ENCODE measurements around the gene NXPH4.

NXPH4 gene

DNA sequence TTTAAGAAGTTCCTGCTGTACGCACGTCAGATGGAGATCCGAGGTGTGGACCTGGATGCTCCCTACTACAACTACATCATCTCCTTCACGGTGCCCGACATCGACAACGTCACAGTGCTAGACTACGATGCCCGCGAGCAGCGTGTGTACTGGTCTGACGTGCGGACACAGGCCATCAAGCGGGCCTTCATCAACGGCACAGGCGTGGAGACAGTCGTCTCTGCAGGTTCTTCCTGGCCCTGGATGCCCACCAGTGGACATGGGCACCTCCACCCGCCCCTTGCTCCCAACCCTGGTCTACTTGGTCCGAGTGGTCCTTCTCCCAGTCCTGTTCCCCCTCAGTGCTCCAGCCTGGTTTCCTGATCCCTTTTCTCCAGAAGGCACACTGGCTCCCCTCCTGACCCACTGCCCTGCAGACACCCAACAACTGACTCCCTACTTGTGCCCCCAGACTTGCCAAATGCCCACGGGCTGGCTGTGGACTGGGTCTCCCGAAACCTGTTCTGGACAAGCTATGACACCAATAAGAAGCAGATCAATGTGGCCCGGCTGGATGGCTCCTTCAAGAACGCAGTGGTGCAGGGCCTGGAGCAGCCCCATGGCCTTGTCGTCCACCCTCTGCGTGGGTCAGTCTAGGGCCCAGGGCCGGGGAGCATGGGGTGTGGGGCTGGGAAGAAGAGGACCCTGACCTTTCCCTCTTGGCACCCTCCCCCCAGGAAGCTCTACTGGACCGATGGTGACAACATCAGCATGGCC, 37.1 kb upstream of the NXPH4 start:
- H3K36me3 Mint-ChIP-seq, result no peaks in the 10 kb centered on the region
- ATAC-seq, result no peak

DNA sequence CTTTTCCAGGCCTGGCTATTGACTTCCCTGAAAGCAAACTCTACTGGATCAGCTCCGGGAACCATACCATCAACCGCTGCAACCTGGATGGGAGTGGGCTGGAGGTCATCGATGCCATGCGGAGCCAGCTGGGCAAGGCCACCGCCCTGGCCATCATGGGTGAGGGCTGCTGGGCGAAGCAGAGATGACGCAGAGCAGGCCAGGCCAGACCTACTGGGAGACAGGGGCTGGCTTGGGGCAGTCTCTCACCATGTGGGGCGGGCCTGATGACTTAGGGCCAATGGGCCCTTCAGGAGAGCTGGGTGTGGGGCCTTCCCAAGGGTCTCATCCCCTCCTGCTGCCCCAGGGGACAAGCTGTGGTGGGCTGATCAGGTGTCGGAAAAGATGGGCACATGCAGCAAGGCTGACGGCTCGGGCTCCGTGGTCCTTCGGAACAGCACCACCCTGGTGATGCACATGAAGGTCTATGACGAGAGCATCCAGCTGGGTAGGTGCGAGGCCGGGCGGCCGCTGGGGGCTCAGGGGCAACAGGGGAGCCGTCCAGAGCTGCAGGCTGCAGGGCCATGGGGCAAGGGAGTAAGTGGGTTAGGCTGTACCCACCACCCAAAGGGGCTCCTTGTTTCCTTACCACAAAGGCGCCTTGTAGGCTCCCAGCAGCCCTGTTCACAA, 36.1 kb upstream of the NXPH4 start:
- H3K27me3 Mint-ChIP-seq, result peaks cover 8% of the 10 kb centered on the region
- ATAC-seq, result no peak
- no peak overlapping the region for H3K27ac Mint-ChIP-seq
- no peaks in the 10 kb centered on the region for H3K36me3 Mint-ChIP-seq
- H3K4me1 Mint-ChIP-seq, result peaks cover 6% of the 10 kb centered on the region
- H3K4me3 Mint-ChIP-seq, result no peak overlapping the region
- H3K9me3 Mint-ChIP-seq, result no peaks in the 10 kb centered on the region

More for the DNA sequence above, 37.1 kb upstream of the NXPH4 start:
- Mint-ChIP-seq H3K4me3 (no peak overlapping the region), H3K27me3 (peaks cover 14% of the 10 kb centered on the region), H3K9me3 (no peaks in the 10 kb centered on the region), H3K4me1 (peaks cover 6% of the 10 kb centered on the region), H3K27ac (no peak overlapping the region)

- Mint-ChIP-seq H3K4me3 (no peak overlapping the region), H3K27ac (no peak overlapping the region), H3K36me3 (no peaks in the 10 kb centered on the region), H3K4me1 (peaks cover 6% of the 10 kb centered on the region), H3K27me3 (peaks cover 8% of the 10 kb centered on the region), H3K9me3 (no peaks in the 10 kb centered on the region)
- no peak for ATAC-seq
Measured at GRCh38 chr12:57181072-57181471, 35.5 kb upstream of the NXPH4 start.

DNA sequence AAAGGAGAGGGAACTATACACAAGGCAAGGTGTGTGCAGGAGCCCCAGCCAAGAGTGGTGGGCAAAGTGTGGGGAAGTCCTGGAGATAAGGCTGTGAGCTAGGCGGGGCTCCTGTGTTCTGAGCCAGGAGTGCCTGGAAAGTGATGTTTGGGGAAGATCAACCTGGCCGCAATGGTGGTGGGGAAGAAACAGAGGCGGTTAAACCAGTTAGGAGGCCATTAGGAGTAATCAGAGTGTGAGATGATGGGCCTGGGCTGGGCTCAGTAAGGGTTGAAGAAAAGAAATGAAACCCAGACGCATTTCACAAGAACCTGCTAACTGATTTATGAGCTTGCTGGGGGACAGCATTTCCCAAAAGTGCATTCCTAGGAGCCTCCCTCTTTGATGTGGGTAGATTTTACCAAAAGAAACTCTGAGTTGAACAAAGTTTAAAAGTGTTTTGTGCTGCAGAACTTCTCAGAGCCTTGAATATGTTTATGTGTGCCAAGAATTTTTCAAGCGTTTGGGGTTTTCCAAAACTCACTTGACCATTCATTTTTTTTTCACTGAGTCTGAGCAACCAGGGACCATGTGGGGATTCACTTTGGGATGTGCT, 34.9 kb upstream of the NXPH4 start:
- no peak overlapping the region for H3K4me3 Mint-ChIP-seq
- no peak overlapping the region for H3K27ac Mint-ChIP-seq
- no peaks in the 10 kb centered on the region for H3K36me3 Mint-ChIP-seq
- peaks cover 8% of the 10 kb centered on the region for H3K27me3 Mint-ChIP-seq
- no peak for ATAC-seq
- no peaks in the 10 kb centered on the region for H3K9me3 Mint-ChIP-seq
- H3K4me1 Mint-ChIP-seq, result peaks cover 6% of the 10 kb centered on the region

- Mint-ChIP-seq H3K36me3 (no peaks in the 10 kb centered on the region), H3K9me3 (no peaks in the 10 kb centered on the region), H3K27ac (no peak overlapping the region), H3K27me3 (peaks cover 8% of the 10 kb centered on the region), H3K4me1 (peaks cover 6% of the 10 kb centered on the region), H3K4me3 (no peak overlapping the region)
- ATAC-seq, result peak; percentile 89
Measured at GRCh38 chr12:57182918-57183575, 33.5 kb upstream of the NXPH4 start.

DNA sequence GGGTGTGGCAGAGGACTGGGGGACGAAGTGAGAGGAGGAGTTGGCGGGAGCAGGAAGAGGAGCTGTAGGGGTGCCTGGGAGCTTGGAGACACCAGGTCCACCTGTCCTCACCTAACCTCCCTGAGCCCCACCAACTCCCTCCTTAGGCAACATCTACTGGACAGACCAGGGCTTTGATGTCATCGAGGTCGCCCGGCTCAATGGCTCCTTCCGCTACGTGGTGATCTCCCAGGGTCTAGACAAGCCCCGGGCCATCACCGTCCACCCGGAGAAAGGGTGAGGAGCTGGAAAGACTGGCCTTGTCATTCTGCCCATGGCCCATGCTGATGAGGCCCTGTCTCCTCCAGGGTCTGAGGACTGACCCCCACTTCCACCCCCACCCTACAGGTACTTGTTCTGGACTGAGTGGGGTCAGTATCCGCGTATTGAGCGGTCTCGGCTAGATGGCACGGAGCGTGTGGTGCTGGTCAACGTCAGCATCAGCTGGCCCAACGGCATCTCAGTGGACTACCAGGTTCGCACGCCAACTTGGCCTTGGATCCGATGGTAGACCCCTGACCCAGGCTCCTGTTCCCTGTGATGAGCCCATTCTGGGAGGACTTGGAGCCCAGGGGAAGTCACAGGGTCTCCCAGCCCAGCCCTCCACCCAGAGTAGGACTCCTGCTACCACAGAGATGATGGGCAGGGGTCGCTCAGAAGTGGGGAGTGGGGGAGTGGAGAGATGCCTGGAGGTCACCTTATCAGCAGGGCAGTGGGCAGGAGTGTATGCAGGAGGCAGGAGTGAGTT, 32.5 kb upstream of the NXPH4 start:
- no peak overlapping the region for H3K27ac Mint-ChIP-seq
- peaks cover 8% of the 10 kb centered on the region for H3K27me3 Mint-ChIP-seq
- no peaks in the 10 kb centered on the region for H3K36me3 Mint-ChIP-seq
- no peaks in the 10 kb centered on the region for H3K9me3 Mint-ChIP-seq
- no peak overlapping the region for H3K4me3 Mint-ChIP-seq
- H3K4me1 Mint-ChIP-seq, result peaks cover 6% of the 10 kb centered on the region
- ATAC-seq, result no peak

- Mint-ChIP-seq H3K36me3 (no peaks in the 10 kb centered on the region), H3K4me3 (no peak overlapping the region), H3K9me3 (no peaks in the 10 kb centered on the region), H3K4me1 (peaks cover 6% of the 10 kb centered on the region), H3K27ac (no peak overlapping the region), H3K27me3 (peaks cover 8% of the 10 kb centered on the region)
- no peak for ATAC-seq
Measured at GRCh38 chr12:57185403-57185802, 31.2 kb upstream of the NXPH4 start.

GRCh38 chr12:57185906-57186508, 30.6 kb upstream of the NXPH4 start:
- no peak for ATAC-seq
- Mint-ChIP-seq H3K4me1 (peaks cover 6% of the 10 kb centered on the region), H3K27ac (no peak overlapping the region), H3K9me3 (no peaks in the 10 kb centered on the region), H3K4me3 (no peak overlapping the region), H3K27me3 (peaks cover 8% of the 10 kb centered on the region), H3K36me3 (no peaks in the 10 kb centered on the region)

GRCh38 chr12:57187222-57188089, 29.1 kb upstream of the NXPH4 start:
- H3K27me3 Mint-ChIP-seq, result peaks cover 8% of the 10 kb centered on the region
- ATAC-seq, result no peak
- no peak overlapping the region for H3K4me3 Mint-ChIP-seq
- H3K36me3 Mint-ChIP-seq, result no peaks in the 10 kb centered on the region
- H3K9me3 Mint-ChIP-seq, result no peaks in the 10 kb centered on the region
- H3K4me1 Mint-ChIP-seq, result peaks cover 6% of the 10 kb centered on the region
- no peak overlapping the region for H3K27ac Mint-ChIP-seq

DNA sequence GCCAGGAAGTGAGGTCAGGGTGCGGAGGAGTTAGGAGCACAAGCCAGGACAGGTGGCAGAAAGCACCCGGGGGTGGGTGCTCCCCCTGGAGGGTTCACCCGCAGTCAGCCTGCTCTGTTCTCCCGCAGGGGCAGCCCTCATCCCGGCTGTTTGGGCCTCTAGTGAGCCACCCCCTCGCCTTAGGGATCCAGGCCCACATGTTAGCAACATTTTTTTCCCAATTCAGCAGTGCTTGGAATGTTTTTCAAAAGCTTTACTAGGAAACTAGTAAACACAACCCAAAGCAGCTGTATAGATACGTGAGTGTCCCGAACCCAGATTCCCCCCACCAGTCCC, 28.5 kb upstream of the NXPH4 start:
- Mint-ChIP-seq H3K36me3 (no peaks in the 10 kb centered on the region), H3K4me3 (no peak overlapping the region), H3K9me3 (no peaks in the 10 kb centered on the region), H3K27me3 (peaks cover 8% of the 10 kb centered on the region), H3K27ac (no peak overlapping the region), H3K4me1 (peaks cover under 1% of the 10 kb centered on the region)
- ATAC-seq, result no peak

- Mint-ChIP-seq H3K9me3 (no peaks in the 10 kb centered on the region), H3K4me1 (no peaks in the 10 kb centered on the region), H3K36me3 (no peaks in the 10 kb centered on the region), H3K27ac (no peak overlapping the region), H3K4me3 (no peak overlapping the region), H3K27me3 (no peaks in the 10 kb centered on the region)
- no peak for ATAC-seq
Measured at GRCh38 chr12:57190037-57190436, 26.6 kb upstream of the NXPH4 start.

DNA sequence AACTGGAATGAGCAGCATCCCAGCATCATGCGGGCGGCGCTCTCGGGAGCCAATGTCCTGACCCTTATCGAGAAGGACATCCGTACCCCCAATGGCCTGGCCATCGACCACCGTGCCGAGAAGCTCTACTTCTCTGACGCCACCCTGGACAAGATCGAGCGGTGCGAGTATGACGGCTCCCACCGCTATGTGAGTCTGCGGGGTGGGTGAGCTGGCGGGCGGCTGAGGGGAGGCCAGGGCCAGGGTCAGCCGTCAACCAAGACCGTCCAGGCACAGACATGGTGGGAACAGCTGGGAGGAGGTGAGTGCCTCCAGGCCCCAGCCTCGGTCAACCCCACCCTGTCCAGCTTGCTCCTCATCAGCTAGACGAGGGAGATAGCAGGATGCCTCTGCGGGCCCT, 25.8 kb upstream of the NXPH4 start:
- H3K27me3 Mint-ChIP-seq, result no peaks in the 10 kb centered on the region
- H3K4me3 Mint-ChIP-seq, result no peak overlapping the region
- no peak for ATAC-seq
- no peaks in the 10 kb centered on the region for H3K9me3 Mint-ChIP-seq
- H3K27ac Mint-ChIP-seq, result no peak overlapping the region
- H3K36me3 Mint-ChIP-seq, result no peaks in the 10 kb centered on the region
- H3K4me1 Mint-ChIP-seq, result no peaks in the 10 kb centered on the region

GRCh38 chr12:57191410-57191809, 25.2 kb upstream of the NXPH4 start:
- Mint-ChIP-seq H3K27me3 (no peaks in the 10 kb centered on the region), H3K9me3 (no peaks in the 10 kb centered on the region), H3K27ac (no peak overlapping the region), H3K36me3 (no peaks in the 10 kb centered on the region), H3K4me3 (no peak overlapping the region), H3K4me1 (no peaks in the 10 kb centered on the region)
- no peak for ATAC-seq

DNA sequence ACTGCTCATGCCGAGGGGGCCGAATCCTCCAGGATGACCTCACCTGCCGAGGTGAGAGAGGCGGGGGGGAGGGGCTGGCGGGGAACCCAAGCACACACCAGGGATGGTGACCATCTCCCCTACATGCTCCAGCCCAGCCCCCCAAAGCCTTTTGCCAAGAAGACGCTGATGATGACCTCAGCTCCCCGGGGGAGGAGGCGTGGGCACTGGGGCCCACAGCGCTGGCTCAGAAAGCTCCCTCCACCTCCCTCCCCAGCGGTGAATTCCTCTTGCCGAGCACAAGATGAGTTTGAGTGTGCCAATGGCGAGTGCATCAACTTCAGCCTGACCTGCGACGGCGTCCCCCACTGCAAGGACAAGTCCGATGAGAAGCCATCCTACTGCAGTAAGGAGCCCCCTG, 23.7 kb upstream of the NXPH4 start:
- Mint-ChIP-seq H3K4me1 (no peaks in the 10 kb centered on the region), H3K27ac (no peak overlapping the region), H3K36me3 (no peaks in the 10 kb centered on the region), H3K9me3 (no peaks in the 10 kb centered on the region), H3K27me3 (no peaks in the 10 kb centered on the region), H3K4me3 (no peak overlapping the region)
- no peak for ATAC-seq
